Measurements from ENCODE around the gene MYBPC2. TPM values are rescaled to one million over a fixed set of nuclear protein-coding genes. Genes with fewer than 3 reads are reported as not detected.

The MYBPC2 gene
- total RNA-seq, 6 experiments from 2014 or later: 0.12 to 0.56 (median 0.30) TPM; not detected in 3

- ATAC-seq (no peak), DNase-seq (peak in 1 of 3 donors; percentile 50)
- intact Hi-C loops (cut with DNase I): no loop called here
- Histone ChIP-seq H3K9me3 (no peaks in the 10 kb centered on the region), H3K4me1 (peaks cover 0 to 6% (median 2%) of the 10 kb centered on the region in 4 donors), H3K4me3 (no peak overlapping the region), H3K27me3 (no peaks in the 10 kb centered on the region), H3K36me3 (peaks cover 3 to 22% (median 7%) of the 10 kb centered on the region in 4 donors), H3K27ac (no peak overlapping the region)
- no peak for TF ChIP-seq POLR2A (IDR thresholded peaks at IDR 0.05)
- TF ChIP-seq CTCF (IDR thresholded peaks at IDR 0.05): no peak
- no CpG with 5 or more reads among the region's 16 CpGs for WGBS (ENCODE audit: insufficient coverage, low coverage, low lambda C conversion rate, missing lambda C conversion rate)
These were observed 47.1 kb downstream of the MYBPC2 start for GRCh38 chr19:50479761-50480251.

GRCh38 chr19:50480281-50481111 is 47.8 kb downstream of the MYBPC2 start:
- peaks cover 3 to 22% (median 7%) of the 10 kb centered on the region in 4 donors for H3K36me3 ChIP-seq
- TF ChIP-seq CTCF (IDR thresholded peaks at IDR 0.05) (no peak), POLR2A (IDR thresholded peaks at IDR 0.05) (no peak)
- peak in 1 of 3 donors; percentile 51 for DNase-seq

GRCh38 chr19:50481351-50482149 is 48.9 kb downstream of the MYBPC2 start:
- no peak overlapping the region for H3K4me3 ChIP-seq
- DNase-seq: peak in 1 of 3 donors; percentile 46
- no peak for ATAC-seq
- intact Hi-C loops (cut with DNase I): no loop called here
- peaks cover 3 to 22% (median 7%) of the 10 kb centered on the region in 4 donors for H3K36me3 ChIP-seq
- no peaks in the 10 kb centered on the region for H3K27me3 ChIP-seq
- H3K27ac ChIP-seq: no peak overlapping the region
- peaks cover 0 to 6% (median 0%) of the 10 kb centered on the region in 4 donors for H3K4me1 ChIP-seq
- no peak for TF ChIP-seq CTCF (IDR thresholded peaks at IDR 0.05)
- TF ChIP-seq POLR2A (IDR thresholded peaks at IDR 0.05): no peak
- WGBS (ENCODE audit: insufficient coverage, low coverage, low lambda C conversion rate, missing lambda C conversion rate): 90% methylated on average over 7 of the region's 27 CpGs
- H3K9me3 ChIP-seq: no peaks in the 10 kb centered on the region

More at GRCh38 chr19:50480281-50481111, 47.8 kb downstream of the MYBPC2 start:
- intact Hi-C loops (cut with DNase I): no loop called here
- H3K9me3 ChIP-seq: no peaks in the 10 kb centered on the region
- peaks cover 0 to 6% (median 2%) of the 10 kb centered on the region in 4 donors for H3K4me1 ChIP-seq
- WGBS (ENCODE audit: insufficient coverage, low coverage, low lambda C conversion rate, missing lambda C conversion rate): 74% methylated on average over 7 of the region's 37 CpGs
- H3K4me3 ChIP-seq: no peak overlapping the region
- H3K27me3 ChIP-seq: no peaks in the 10 kb centered on the region
- no peak for ATAC-seq
- H3K27ac ChIP-seq: no peak overlapping the region

GRCh38 chr19:50482271-50482855 is 49.7 kb downstream of the MYBPC2 start:
- ATAC-seq (no peak), DNase-seq (peak in 1 of 3 donors; percentile 41)
- Histone ChIP-seq H3K36me3 (peaks cover 3 to 22% (median 7%) of the 10 kb centered on the region in 4 donors), H3K4me3 (no peak overlapping the region), H3K27ac (no peak overlapping the region), H3K27me3 (no peaks in the 10 kb centered on the region), H3K9me3 (no peaks in the 10 kb centered on the region), H3K4me1 (peaks cover 0 to under 1% (median 0%) of the 10 kb centered on the region in 4 donors)
- WGBS (ENCODE audit: insufficient coverage, low coverage, low lambda C conversion rate, missing lambda C conversion rate): 68% methylated on average over 7 of the region's 16 CpGs
- TF ChIP-seq CTCF (IDR thresholded peaks at IDR 0.05) (no peak), POLR2A (IDR thresholded peaks at IDR 0.05) (no peak)
- intact Hi-C loops (cut with DNase I): no loop called here

Data from right lobe of liver (tissue), 6 donors.